ENCODE data around the gene ARF1.

DNA sequence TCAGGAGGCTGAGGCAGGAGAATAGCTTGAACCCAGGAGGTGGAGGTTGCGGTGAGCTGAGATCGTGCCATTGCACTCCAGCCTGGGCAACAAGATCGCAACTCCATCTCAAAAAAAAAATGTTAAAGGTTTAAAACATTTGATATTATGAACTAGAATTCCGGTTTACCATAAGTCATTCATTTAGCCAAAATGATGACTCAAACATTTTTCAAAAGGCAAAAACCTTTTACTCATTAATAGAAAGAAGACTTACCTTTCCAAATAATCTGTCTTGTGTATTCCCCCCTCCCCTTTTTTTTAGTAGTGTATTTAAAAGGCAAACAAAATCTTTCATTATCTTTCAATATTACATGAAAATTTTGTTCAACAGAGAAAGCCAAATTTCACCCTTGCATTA is 34.8 kb downstream of the ARF1 start:
- TF ChIP-seq, protein P1, sequence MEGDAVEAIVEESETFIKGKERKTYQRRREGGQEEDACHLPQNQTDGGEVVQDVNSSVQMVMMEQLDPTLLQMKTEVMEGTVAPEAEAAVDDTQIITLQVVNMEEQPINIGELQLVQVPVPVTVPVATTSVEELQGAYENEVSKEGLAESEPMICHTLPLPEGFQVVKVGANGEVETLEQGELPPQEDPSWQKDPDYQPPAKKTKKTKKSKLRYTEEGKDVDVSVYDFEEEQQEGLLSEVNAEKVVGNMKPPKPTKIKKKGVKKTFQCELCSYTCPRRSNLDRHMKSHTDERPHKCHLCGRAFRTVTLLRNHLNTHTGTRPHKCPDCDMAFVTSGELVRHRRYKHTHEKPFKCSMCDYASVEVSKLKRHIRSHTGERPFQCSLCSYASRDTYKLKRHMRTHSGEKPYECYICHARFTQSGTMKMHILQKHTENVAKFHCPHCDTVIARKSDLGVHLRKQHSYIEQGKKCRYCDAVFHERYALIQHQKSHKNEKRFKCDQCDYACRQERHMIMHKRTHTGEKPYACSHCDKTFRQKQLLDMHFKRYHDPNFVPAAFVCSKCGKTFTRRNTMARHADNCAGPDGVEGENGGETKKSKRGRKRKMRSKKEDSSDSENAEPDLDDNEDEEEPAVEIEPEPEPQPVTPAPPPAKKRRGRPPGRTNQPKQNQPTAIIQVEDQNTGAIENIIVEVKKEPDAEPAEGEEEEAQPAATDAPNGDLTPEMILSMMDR (IDR thresholded peaks at IDR 0.05), result no peak
- TF ChIP-seq EZH2 (IDR thresholded peaks at IDR 0.05; ENCODE audit: borderline replicate concordance, insufficient read depth, low read depth, low read length, poor library complexity, severe bottlenecking), result no peak

Measured in B cell (primary cell).